GM19468 (cell line): ENCODE results near the gene LRRC4B.
"Not testable (repeated sequence)": the region's sequence is repeated elsewhere in the genome, so short reads cannot be mapped to it uniquely, and the experiment has no call there.

ENCODE experiments used
- ATAC-seq: cut with Tn5 transposase; IDR thresholded peaks from one replicate; pipeline ENCODE4 v1.9.1; 2021; ENCODE audit warnings: mild to moderate bottlenecking, moderate library complexity, moderate number of reproducible peaks; ENCODE audit not compliant: unreplicated experiment; ENCODE audit errors: extremely low read depth

The LRRC4B gene

GRCh38 chr19:50532952-50533351, 35.3 kb downstream of the LRRC4B start:
- ATAC-seq = no peak

- ATAC-seq = no peak
Measured at GRCh38 chr19:50531171-50531612, 37.0 kb downstream of the LRRC4B start.

- not testable (repeated sequence) for ATAC-seq
Measured at GRCh38 chr19:50528052-50528451, 40.2 kb downstream of the LRRC4B start.

GRCh38 chr19:50522881-50523280, 45.4 kb downstream of the LRRC4B start:
- ATAC-seq = no peak

- no peak for ATAC-seq
Measured at GRCh38 chr19:50520822-50521465, 47.3 kb downstream of the LRRC4B start.

- no peak for ATAC-seq
Measured at GRCh38 chr19:50519006-50519575, 49.1 kb downstream of the LRRC4B start.

- ATAC-seq = no peak
Measured at GRCh38 chr19:50518091-50519005, 49.9 kb downstream of the LRRC4B start.

- no peak for ATAC-seq
Measured at GRCh38 chr19:50517704-50518075, 50.5 kb downstream of the LRRC4B start.

GRCh38 chr19:50516964-50517703, 51.1 kb downstream of the LRRC4B start:
- no peak for ATAC-seq

- ATAC-seq = no peak
Measured at GRCh38 chr19:50516456-50516855, 51.8 kb downstream of the LRRC4B start.

GRCh38 chr19:50515168-50515561, 53.1 kb downstream of the LRRC4B start:
- no peak for ATAC-seq

- ATAC-seq = no peak
Measured at GRCh38 chr19:50514346-50515167, 53.7 kb downstream of the LRRC4B start.

GRCh38 chr19:50513746-50514345, 54.4 kb downstream of the LRRC4B start, which contains the start of gene ASPDH:
ASPDH (minus strand) TSS chr19:50513913; CDS start chr19:50513823, 90 bp downstream.
- ATAC-seq = no peak

GRCh38 chr19:50512999-50513745, 55.1 kb downstream of the LRRC4B start:
- no peak for ATAC-seq

GRCh38 chr19:50512112-50512998, 55.9 kb downstream of the LRRC4B start:
- no peak for ATAC-seq

GRCh38 chr19:50511069-50511822, 57.0 kb downstream of the LRRC4B start, which contains the start of gene JOSD2:
JOSD2 (minus strand) TSS chr19:50511191; CDS start chr19:50510431, 760 bp downstream.
- ATAC-seq = peak; percentile 75

- no peak for ATAC-seq
Measured at GRCh38 chr19:50510700-50511068, 57.6 kb downstream of the LRRC4B start.
